Activated effector memory CD4-positive, alpha-beta T cell treated with anti-CD3 and anti-CD28 coated beads, Interleukin-2, amount 50 U/mL, for 16 hours (primary cell): ENCODE data around the gene CCL16.

Experiments used
- DNase-seq: peaks from one replicate; pipeline ENCODE4 v3.0.0-alpha.2; 2020

The CCL16 gene

GRCh38 chr17:35934760-35935159 lies 46.5 kb downstream of the CCL16 start:
- DNase-seq, result no peak

- no peak for DNase-seq
Measured at GRCh38 chr17:35932586-35932985, 48.7 kb downstream of the CCL16 start.

- no peak for DNase-seq
Measured at GRCh38 chr17:35931794-35932425, 49.4 kb downstream of the CCL16 start.

- peak; percentile 91 for DNase-seq
Measured at GRCh38 chr17:35930211-35931065, 50.9 kb downstream of the CCL16 start, which contains the start of gene RDM1. TSS of gene RDM1 (minus strand) at chr17:35930773. CDS start at chr17:35930727, 46 bp downstream.

GRCh38 chr17:35927714-35928113 lies 53.6 kb downstream of the CCL16 start:
- no peak for DNase-seq
